GM12892 (cell line): ENCODE data around the gene KHSRP.
"Not testable (repeated sequence)": the region's sequence is repeated elsewhere in the genome, so short reads cannot be mapped to it uniquely, and the experiment has no call there.

ENCODE experiments used
- DNase-seq: peaks from one replicate; pipeline ENCODE4 v3.0.0; 2011; ENCODE audit not compliant: insufficient read length
- FAIRE-seq: peaks from 2 replicates; lab custom pipeline; 2011; peaks lifted over from hg19 to GRCh38; lab: Jason Lieb, UNC
- POLR2A ChIP-seq: IDR thresholded peaks from 2 replicates; pipeline ENCODE4 v1.6.1; 2011; ENCODE audit warnings: low read depth, low read length, control low read depth
- POLR2AphosphoS5 ChIP-seq: IDR thresholded peaks from 2 replicates; pipeline ENCODE4 v1.6.1; 2011; ENCODE audit warnings: low read depth, low read length, control low read depth
- TAF1 ChIP-seq: IDR thresholded peaks from 2 replicates; pipeline ENCODE4 v1.6.1; 2011; ENCODE audit warnings: low read depth, mild to moderate bottlenecking, control low read depth, low read length, borderline replicate concordance

The KHSRP gene

DNA sequence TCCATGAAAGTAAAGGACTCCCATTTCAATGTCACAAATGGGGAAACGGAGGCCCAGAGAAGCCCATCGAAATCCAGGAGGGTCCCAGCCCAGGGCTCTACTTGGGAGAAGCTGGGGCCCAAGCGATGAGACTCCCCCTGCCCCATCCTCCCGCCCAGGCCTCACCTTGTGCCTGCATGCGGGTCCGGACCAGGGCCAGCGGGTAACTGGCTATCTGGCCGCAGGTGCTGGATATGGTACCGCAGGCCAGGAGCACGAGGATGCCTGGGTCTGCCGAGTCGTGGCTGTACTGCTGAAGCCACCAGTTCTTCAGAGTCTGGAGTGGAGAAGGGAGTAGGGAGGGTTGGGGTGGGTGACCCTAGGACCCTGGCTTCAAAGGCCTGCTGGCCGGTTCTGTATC, 19.4 kb upstream of the KHSRP start:
- FAIRE-seq (no peak), DNase-seq (no peak)
- no peak for TF ChIP-seq POLR2AphosphoS5
- no peak for TF ChIP-seq TAF1
- TF ChIP-seq POLR2A = no peak

DNA sequence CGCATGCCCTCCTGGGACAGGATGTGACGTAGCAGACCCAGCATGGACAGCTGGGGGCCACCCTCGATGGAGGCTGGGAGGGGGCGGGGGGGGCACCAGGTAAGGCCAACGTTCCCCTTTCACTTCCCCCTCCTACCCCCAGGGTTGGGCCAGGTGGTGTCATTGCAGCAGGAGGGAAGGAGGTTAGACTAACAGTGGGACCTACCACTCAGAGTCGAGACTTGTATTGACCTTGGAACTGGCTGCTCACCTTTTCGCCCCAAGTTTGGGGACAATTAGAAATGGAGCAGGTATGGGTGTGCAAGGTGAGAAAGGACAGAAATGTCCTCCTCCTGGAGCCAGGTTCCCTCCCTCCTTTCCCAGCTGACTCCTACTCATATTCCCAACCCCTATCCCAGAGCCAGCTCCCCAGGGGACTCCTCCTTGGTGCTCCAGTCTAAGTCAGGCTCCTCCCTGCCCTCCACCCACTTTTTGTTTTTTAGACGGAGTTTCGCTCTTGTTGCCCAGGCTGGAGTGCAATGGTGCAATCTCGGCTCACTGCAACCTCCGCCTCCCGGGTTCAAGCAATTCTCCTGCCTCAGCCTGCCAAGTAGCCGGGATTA, 17.6 kb upstream of the KHSRP start:
- no peak for TF ChIP-seq TAF1
- TF ChIP-seq POLR2AphosphoS5 = no peak
- no peak for TF ChIP-seq POLR2A
- no peak for DNase-seq
- no peak for FAIRE-seq

- no peak for FAIRE-seq
These were observed 16.3 kb upstream of the KHSRP start for GRCh38 chr19:6440905-6441304.

GRCh38 chr19:6439743-6440142, 15.1 kb upstream of the KHSRP start:
- DNase-seq (no peak), FAIRE-seq (no peak)
- TF ChIP-seq POLR2A (no peak), TAF1 (no peak), POLR2AphosphoS5 (no peak)

More at GRCh38 chr19:6440905-6441304, 16.3 kb upstream of the KHSRP start:
- DNase-seq = no peak
- no peak for TF ChIP-seq TAF1
- no peak for TF ChIP-seq POLR2AphosphoS5
- TF ChIP-seq POLR2A = no peak

- FAIRE-seq (no peak), DNase-seq (no peak)
- TF ChIP-seq POLR2A (no peak), TAF1 (no peak), POLR2AphosphoS5 (no peak)
These were observed 9.1 kb upstream of the KHSRP start, which contains the start of gene SLC25A41 for GRCh38 chr19:6433663-6434062. Gene SLC25A41, minus strand, starts transcription at chr19:6433763. Its CDS starts 70 bp downstream, at chr19:6433693.

DNA sequence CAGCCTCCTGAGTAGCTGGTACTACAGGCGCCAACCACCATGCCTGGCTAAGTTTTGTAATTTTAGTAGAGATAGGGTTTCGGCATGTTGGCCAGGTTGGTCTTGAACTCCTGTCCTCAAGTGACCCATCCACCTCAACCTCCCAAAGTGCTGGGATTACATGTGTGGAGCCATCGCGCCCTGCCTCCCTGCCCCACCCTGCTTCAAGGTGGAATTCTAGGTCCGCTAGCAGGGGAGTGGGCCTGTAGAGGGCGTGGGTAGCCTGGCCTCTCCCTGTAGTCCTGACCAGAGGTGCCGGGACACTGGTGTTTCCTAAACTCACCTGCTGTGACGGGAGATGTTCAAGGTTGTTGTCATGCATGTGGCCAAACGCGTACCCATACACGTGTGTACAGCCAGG, 8.6 kb upstream of the KHSRP start:
- FAIRE-seq (no peak), DNase-seq (no peak)
- no peak for TF ChIP-seq POLR2A
- TF ChIP-seq TAF1 = no peak
- no peak for TF ChIP-seq POLR2AphosphoS5

DNA sequence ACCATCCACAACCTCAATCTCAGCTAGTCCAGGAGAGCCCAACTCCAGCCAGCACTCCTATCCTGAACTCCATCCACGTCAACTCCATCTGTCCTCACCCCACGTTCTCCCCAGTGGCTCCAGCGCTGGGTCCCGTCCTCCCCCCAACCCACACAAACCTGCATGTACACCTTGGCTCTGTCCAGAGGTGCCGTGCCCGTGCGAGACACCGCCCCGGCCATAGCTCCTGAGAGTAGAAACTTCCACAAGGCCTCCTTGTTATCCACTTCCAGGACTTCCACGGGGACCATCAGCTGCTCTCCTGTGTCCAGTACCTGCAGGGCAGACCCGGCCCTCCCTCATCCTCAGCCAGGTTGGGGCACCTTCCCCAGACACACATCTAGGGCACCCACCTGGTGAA, 7.3 kb upstream of the KHSRP start:
- DNase-seq (no peak), FAIRE-seq (no peak)
- TF ChIP-seq POLR2AphosphoS5 (no peak), POLR2A (no peak), TAF1 (no peak)

- TF ChIP-seq TAF1 = no peak
- no peak for TF ChIP-seq POLR2A
- TF ChIP-seq POLR2AphosphoS5 = no peak
- FAIRE-seq (no peak), DNase-seq (no peak)
These were observed 5.0 kb upstream of the KHSRP start for GRCh38 chr19:6429419-6430221.

DNA sequence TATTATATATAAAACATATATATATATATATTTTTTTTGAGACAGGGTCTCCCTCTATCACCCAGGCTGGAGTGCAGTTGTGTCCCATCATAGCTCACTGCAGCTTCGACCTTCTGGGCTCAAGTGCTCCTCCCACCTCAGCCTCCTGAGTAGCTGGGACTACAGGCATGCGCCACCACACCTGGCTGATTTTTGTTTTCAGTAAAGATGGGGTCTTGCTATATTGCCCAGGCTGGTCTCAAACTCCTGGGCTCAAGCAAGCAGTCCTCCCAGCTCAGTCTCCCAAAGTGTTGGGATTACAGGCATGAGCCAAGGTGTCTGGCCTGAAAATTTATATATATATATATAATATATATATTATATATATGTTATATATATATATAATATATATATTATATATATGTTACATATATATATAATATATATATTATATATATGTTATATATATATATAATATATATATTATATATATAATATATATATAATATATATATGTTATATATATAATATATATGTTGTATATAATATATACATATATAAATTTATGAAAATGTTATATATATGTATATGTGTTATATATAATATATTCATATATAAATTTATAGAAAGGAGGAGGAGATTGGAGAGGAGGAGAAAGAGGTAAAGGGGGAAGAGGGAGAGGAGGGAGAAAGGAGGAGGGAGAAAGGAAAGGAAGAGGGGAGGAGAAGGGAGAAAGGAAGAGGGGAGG, 4.2 kb upstream of the KHSRP start:
- not testable (repeated sequence) for FAIRE-seq, DNase-seq

DNA sequence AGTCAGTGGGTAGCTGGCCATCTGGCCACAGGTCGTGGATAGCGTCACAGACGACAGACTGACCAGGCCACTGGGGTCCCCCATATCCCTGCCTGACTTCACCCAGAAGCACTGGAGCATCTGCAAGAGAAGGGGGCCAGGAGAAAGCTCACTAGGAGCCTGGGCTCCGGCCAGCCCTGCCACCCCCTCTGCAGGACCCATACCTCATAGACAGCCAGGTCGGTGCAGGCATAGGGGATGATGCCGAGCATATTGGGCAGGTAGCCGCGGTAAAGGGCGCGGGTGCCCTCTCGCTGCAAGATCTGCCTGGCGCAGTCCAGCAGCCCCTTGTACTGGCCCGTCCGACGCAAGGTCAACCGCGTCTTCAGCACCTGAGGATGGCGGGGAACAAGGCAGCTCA, 2.5 kb upstream of the KHSRP start:
- TF ChIP-seq TAF1 (no peak), POLR2AphosphoS5 (no peak), POLR2A (no peak)
- DNase-seq (no peak), FAIRE-seq (no peak)

DNA sequence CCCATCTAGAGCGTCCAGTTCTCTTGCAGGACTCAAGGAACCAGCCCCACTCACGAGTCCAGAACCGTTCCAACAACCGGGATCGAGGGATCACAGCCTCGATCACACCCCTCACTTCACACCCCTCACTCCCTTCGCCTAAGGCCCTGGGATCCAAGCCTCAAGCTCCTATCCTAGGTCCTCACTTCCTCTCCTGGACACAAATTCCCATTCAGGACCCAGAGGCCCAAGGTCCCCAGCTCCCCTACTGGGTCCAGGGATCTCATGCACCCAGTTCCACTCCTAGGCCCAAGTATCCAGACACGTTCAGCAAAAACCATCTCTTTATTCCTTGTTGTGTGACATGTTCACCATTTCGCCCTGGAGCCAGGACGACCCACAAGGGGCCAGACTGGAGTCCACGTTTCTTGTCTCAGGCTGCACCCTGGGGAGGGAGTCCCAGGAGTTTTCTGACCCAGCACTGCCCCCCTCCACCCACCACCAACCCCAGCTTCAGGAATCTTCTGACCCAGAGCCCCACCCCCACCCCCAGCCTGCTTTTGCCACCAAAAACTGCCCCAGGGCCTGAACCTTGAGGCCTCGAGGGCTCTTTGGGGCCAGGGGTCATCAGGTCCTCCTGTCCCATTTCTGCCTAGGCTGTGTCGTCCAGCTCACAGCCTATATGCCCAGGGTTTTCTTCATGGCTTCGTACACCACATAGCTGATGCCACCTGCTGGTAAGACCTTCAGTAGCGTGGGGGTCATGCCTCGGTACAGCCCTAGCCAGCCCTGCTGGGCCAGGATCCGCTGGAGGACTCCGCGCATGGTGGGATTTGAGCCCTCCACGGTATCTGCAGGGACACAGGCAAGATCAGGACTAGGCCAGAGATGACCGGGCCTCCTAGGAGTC, 1.4 kb upstream of the KHSRP start:
- DNase-seq = no peak
- FAIRE-seq = peak; percentile 40
- no peak for TF ChIP-seq POLR2AphosphoS5
- TF ChIP-seq TAF1 = no peak
- TF ChIP-seq POLR2A = no peak
